ENCODE results near the gene RPL18A. TPM values are rescaled to one million over a fixed set of nuclear protein-coding genes. Genes with fewer than 3 reads are reported as not detected.

The RPL18A gene
- total RNA-seq, 4 donors from 2014 or later = 1,051 to 1,626 (median 1,352) TPM

DNA sequence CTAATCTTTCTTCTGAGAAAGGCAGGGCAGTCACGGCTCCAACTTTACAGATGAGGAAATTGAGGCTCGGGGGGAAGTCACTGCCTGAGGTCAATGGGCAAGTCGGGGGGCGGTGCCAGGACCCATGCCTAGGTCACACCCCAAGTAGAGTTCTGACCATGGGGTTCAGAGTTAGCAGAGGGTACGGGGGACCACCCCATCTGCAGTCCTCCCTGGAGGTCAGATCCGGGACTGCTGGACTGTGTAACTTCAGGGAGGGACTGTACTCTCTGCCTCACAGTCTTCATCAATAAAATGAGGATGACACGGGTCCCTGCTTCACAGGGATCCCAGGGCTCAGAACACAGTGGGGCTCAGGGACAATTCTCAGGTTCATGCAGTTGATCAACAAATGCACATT is 19.8 kb downstream of the RPL18A start:
- TF ChIP-seq, protein P1, sequence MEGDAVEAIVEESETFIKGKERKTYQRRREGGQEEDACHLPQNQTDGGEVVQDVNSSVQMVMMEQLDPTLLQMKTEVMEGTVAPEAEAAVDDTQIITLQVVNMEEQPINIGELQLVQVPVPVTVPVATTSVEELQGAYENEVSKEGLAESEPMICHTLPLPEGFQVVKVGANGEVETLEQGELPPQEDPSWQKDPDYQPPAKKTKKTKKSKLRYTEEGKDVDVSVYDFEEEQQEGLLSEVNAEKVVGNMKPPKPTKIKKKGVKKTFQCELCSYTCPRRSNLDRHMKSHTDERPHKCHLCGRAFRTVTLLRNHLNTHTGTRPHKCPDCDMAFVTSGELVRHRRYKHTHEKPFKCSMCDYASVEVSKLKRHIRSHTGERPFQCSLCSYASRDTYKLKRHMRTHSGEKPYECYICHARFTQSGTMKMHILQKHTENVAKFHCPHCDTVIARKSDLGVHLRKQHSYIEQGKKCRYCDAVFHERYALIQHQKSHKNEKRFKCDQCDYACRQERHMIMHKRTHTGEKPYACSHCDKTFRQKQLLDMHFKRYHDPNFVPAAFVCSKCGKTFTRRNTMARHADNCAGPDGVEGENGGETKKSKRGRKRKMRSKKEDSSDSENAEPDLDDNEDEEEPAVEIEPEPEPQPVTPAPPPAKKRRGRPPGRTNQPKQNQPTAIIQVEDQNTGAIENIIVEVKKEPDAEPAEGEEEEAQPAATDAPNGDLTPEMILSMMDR (IDR thresholded peaks at IDR 0.05; ENCODE audit: low read depth) = no peak

DNA sequence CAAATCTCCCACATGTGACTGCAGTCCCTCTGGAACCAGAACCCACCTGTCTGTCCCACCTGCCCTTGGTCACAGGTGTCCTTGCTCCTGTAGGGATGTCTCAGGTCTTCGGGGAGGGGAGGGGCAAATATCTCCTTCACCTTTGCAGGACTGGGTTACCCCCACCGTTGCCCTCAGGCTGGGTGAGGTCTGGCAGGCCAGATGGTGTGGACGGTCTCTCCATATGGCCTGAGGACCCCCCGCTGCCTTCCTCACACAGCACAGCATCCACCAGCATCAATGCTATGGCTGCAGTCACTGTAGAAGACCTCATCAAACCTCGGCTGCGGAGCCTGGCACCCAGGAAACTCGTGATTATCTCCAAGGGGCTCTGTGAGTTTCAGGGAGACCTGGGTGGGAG is 22.0 kb downstream of the RPL18A start:
- TF ChIP-seq, protein P1 (IDR thresholded peaks at IDR 0.05; ENCODE audit: low read depth) = no peak

DNA sequence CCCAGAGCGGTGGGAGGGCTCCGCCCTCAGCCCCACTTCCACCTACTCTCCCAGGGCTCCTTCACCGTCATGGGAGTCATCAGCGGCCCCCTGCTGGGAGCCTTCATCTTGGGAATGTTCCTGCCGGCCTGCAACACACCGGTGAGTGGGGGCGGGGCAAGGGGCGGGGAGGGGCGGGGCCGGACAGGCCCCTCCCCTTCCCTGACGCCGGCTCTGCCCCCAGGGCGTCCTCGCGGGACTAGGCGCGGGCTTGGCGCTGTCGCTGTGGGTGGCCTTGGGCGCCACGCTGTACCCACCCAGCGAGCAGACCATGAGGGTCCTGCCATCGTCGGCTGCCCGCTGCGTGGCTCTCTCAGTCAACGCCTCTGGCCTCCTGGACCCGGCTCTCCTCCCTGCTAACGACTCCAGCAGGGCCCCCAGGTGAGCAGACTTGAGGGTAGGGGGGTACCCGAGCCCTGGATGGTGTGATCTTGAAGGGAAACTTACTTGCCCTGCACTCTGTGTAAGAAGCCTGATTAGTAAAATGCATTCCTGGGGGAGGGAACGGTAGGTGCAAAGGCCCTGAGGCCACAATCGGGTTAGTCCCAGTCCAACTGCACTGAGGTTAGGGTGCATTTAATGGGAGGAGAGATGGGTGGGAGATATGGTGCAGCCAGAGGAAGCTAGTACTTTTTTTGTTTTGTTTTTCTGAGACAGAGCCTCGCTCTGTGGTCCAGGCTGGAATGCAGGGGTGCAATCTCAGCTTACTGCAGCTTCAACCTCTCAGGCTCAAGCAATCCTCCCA is 24.1 kb downstream of the RPL18A start:
- TF ChIP-seq, protein P1 (IDR thresholded peaks at IDR 0.05; ENCODE audit: low read depth) = no peak

DNA sequence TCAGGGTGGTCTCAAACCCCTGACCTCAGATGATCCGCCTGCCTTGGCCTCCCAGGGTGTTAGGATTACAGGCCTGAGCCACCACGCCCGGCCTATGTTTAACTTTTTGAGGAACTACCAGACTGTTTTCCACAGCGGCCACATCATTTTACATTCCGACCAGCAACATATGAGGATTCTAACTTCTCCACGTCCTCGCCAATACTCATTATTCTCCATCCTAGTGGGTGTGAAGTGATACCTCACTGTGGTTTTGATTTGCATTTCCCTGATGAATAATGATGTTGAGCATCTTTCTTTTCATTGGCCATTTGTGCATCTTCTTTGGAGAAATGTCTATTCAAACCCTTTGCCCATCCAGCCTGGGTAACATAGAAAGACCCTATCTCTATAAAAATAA is 26.8 kb downstream of the RPL18A start:
- TF ChIP-seq, protein P1 (IDR thresholded peaks at IDR 0.05; ENCODE audit: low read depth) = no peak

DNA sequence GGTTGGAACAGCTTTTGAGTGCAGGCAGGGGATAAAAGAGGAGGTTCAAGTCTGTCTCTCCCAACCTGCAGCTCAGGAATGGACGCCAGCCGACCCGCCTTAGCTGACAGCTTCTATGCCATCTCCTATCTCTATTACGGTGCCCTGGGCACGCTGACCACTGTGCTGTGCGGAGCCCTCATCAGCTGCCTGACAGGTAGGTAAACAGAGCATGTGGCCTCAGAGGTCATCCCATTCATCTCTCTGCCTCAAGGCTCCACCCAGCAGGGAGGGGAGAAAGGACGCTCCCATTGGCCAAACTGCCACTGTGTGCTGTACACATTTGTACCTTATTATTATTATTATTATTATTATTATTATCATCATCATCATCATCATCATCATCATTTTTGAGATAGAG is 28.6 kb downstream of the RPL18A start:
- TF ChIP-seq, protein P1 (IDR thresholded peaks at IDR 0.05; ENCODE audit: low read depth) = no peak

DNA sequence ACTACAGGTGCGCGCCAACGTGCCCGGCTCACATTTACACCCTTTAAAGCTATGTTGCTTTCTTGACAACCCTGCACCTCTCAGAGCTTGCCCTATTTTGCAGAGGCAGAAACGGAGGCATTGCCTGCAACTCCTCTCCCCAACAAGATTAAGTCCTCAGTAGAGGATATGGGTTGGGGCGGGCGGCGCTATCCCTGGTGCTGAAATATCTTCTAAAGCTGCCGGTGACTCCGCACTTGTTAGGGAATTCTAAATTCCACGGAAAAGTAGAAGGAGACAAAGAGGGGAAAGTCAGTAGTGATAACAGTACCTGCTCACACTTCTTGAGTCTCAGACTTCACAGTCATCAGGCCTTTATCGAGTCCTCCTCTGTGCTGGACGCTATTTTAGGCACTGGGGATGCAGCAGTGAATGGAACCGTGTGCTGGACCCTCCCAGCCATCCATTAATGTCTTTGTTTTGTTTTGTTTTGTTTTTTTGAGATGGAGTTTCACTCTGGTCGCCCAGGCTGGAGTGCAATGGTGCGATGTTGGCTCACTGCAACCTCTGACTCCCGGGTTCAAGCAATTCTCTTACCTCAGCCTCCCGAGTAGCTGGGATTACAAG is 30.0 kb downstream of the RPL18A start:
- TF ChIP-seq, protein P1 (IDR thresholded peaks at IDR 0.05; ENCODE audit: low read depth) = no peak

DNA sequence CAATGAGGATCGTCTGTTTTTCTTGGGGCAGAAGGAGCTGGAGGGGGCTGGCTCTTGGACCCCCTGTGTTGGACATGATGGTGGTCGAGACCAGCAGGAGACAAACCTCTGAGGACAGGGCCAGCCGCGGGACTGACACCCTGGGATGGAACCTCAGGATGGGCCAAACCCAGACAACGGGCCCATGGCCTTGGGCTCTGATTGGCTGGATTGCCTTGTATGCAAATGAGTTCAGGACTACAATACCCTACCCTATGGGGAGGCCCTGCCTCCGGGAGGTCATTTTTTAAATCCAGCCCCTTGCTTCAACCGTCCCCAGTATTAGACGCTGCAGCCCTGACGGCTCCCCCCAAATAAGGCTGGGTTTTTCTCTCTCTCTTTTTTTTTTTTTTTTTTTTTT is 34.1 kb downstream of the RPL18A start:
- TF ChIP-seq, protein P1 (IDR thresholded peaks at IDR 0.05; ENCODE audit: low read depth) = no peak

Data from subcutaneous adipose tissue (tissue), 4 donors.